ENCODE data around the gene ADRB2.

- TF ChIP-seq CTCF (IDR thresholded peaks at IDR 0.05; ENCODE audit: insufficient read depth, low read length) (no peak), GABPA (IDR thresholded peaks at IDR 0.05; ENCODE audit: low read depth) (no peak), POLR2AphosphoS5 (IDR thresholded peaks at IDR 0.05; ENCODE audit: low read depth) (no peak), REST (IDR thresholded peaks at IDR 0.05; ENCODE audit: insufficient replicate concordance, low read depth) (no peak)
These were observed 727 bp upstream of the ADRB2 start for GRCh38 chr5:148825716-148826052.
